Non-pigmented ciliary epithelial cell (primary cell): ENCODE measurements around the gene PGF.

Source experiments
- DNase-seq: peaks from one replicate; pipeline ENCODE4 v3.0.0-alpha.2; 2010; ENCODE audit warnings: low read depth

Gene PGF

DNA sequence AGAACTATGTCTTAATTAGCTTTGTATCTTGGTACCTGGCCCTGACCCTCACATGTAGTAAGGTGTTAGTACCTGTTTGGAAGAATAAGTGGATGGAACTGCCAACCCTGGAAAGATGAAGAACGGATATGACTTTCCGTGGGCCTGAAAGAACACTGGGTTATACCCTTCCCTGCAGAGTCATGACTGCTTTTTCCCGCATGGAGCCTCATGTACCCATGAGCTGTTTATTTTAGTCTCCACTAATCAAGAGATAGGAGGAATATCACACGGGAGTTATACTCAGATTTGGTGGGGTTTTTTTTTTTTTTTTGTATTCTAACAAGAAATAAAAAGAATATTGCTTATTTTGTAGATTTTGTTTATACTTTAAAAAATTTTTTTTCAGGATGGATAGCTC is 57.8 kb downstream of the PGF start:
- DNase-seq, result no peak

DNA sequence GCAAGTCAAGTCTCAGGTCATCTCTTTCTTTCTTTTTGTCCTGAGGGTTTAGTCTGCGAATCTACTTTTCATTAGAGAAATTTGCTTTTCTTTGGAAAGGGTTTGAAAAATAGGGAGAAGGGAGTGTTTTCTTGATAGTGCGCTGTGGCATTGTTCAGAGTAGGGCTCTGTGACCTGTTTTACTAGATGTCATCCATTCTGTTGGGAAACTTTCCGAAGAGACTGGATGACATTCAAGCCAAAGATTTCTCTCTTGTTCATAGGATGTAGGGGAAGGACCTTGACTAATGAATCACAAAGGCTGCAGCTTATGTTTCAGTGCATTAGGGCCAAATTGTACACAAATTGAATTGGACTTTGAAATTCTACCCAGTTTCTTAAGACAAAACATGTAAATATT is 59.0 kb downstream of the PGF start:
- no peak for DNase-seq

DNA sequence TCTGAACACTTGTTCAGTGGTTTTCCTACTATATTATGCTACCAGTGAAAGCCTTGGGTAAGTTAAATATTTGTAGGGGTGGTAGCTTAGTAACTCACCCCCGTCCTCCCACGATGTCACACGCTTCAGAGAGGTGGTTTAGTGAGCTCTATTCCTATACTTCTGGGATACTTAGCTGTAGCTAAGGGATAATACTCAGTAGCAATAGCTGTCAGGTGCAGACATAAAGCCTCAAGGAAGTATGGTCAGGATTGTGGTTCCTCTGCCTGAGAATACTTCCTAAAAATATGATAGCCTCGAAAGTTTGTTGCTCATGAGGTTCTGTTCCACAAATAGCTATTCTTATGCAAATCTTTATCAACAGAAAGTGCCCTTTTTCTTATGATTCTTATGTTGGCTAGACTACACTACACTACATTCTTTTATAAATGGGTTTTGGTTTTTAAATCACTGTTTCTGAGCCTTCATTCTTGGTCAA is 61.7 kb downstream of the PGF start:
- DNase-seq, result no peak

DNA sequence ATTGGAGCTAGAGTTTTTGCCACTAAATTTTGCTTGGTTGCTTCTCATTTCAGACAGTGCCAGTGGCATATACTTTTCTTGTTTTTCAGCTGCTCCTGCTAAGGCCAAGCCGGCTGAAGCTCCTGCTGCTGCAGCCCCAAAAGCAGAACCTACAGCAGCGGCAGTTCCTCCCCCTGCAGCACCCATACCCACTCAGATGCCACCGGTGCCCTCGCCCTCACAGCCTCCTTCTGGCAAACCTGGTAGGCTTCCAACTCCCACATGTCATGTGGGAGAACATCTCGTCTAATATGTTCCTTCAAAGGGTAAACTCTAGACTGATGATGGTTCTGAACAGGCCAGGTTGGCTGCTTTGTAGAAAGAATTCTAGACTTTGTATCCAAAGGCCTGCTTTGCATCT is 62.7 kb downstream of the PGF start:
- DNase-seq, result no peak

DNA sequence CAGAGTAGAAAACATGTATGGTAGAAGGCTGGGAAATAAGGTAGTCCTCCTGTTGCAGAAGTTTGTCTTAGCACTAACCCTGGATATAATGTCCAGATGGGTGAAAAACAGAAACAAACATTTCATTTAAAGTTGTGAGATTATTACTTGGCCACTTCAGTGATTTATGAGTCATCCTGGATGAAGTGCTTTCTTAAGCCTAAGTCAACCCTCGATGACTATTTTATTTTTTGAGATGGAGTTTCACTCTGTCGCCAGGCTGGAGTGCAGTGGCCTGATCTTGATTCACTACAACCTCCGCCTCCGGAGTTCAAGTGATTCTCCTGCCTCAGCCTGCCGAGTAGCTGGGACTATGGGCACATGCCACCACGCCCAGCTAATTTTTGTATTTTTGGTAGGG is 63.5 kb downstream of the PGF start:
- DNase-seq, result no peak
